Muscle layer of colon (tissue), 2 donors: ENCODE data around the gene REL.
"Not testable (repeated sequence)": the region's sequence is repeated elsewhere in the genome, so short reads cannot be mapped to it uniquely, and the experiment has no call there.

ENCODE experiments used
- H3K27ac ChIP-seq: one replicate; pipeline ENCODE4 v1.7.0; 2013; ENCODE audit warnings: low read depth, mild to moderate bottlenecking, low read length, moderate library complexity
- H3K27me3 ChIP-seq, 2 donors: one replicate each; pipeline ENCODE4 v1.7.0; 2013; ENCODE audit warnings: low read length in 2 of 2, mild to moderate bottlenecking in 2 of 2; ENCODE audit not compliant: insufficient read depth in 2 of 2, control insufficient read depth in 1 of 2
- H3K36me3 ChIP-seq: one replicate; pipeline ENCODE4 v1.7.0; 2013; ENCODE audit warnings: mild to moderate bottlenecking, low read length; ENCODE audit not compliant: insufficient read depth
- H3K4me1 ChIP-seq: one replicate; pipeline ENCODE4 v1.7.0; 2013; ENCODE audit warnings: mild to moderate bottlenecking, low read length; ENCODE audit not compliant: insufficient read depth
- H3K4me3 ChIP-seq, 2 donors: one replicate each; pipeline ENCODE4 v1.7.0; 2013; ENCODE audit warnings: low read length in 2 of 2, low read depth in 1 of 2, mild to moderate bottlenecking in 1 of 2, moderate library complexity in 1 of 2
- H3K9ac ChIP-seq: one replicate; pipeline ENCODE4 v1.7.0; 2013; ENCODE audit warnings: low read length
- H3K9me3 ChIP-seq: one replicate; pipeline ENCODE4 v1.7.0; 2013; ENCODE audit warnings: mild to moderate bottlenecking, low read length
- donor health status: abdominal sarcoma.
- donor health status: Adenocarcinoma of cecum.

Gene REL

DNA sequence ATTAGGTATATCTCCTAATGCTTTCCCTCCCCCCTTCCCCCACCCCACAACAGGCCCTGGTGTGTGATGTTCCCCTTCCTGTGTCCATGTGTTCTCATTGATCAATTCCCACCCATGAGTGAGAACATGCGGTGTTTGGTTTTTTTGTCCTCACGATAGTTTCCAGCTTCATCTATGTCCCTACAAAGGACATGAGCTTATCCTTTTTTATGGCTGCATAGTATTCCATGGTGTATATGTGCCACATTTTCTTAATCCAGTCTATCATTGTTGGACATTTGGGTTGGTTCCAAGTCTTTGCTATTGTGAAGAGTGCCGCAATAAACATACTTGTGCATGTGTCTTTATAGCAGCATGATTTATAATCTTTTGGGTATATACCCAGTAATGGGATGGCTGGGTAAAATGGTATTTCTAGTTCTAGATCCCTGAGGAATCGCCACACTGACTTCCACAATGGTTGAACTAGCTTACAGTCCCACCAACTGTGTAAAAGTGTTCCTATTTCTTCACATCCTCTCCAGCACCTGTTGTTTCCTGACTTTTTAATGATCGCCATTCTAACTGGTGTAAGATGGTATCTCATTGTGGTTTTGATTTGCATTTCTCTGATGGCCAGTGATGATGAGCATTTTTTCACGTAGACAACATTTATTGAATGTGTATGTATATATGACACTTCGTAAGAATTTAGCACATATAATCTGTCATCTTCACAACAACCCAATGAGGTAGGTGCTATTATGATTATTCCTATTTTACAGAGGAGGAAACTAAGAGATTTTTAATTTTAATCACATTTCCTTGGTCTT, 8.4 kb downstream of the REL start:
- not testable (repeated sequence) for H3K27ac ChIP-seq, H3K4me3 ChIP-seq, H3K4me1 ChIP-seq, H3K9me3 ChIP-seq, H3K36me3 ChIP-seq, H3K9ac ChIP-seq, H3K27me3 ChIP-seq

DNA sequence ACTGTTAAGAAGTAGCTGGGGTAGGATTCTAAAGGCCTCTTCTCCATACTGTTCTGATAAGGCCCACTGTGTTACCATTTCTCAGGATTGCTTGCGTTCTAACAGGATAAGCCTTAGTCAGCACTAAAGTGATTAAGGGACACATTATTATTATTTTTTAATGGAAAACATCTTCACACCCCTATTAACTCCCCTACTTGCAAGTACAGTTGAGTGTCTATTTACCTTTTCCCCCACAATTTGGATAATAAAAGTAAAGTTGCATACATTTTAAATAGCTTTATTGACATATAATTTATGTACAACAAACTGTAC, 9.0 kb downstream of the REL start:
- no peak overlapping the region for H3K27ac ChIP-seq
- H3K36me3 ChIP-seq: peaks cover 10% of the 10 kb centered on the region
- H3K4me1 ChIP-seq: peaks cover 4% of the 10 kb centered on the region
- no peaks in the 10 kb centered on the region for H3K27me3 ChIP-seq
- no peak overlapping the region for H3K4me3 ChIP-seq
- H3K9ac ChIP-seq: no peak overlapping the region
- H3K9me3 ChIP-seq: no peaks in the 10 kb centered on the region

DNA sequence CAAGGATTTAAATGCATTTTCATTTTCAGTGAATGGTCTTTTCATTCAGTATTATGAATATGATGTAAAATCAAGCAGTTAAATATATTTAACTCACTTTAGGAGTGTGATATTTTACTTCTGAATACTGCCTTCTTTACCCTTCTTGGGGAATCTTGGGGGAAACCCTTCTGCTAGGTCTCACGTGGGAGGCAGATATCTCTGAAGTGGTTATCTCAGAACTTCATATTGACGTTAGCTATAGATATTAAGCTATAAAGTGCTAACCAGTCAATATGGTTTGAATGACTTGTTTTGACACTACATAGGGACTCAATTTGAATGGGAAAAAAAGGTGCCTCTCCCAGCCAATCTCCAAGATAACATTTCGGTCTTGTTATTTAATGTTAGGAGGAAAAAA, 9.8 kb downstream of the REL start:
- Histone ChIP-seq H3K27ac (no peak overlapping the region), H3K4me3 (no peak overlapping the region), H3K4me1 (no peaks in the 10 kb centered on the region), H3K9ac (no peak overlapping the region), H3K9me3 (no peaks in the 10 kb centered on the region), H3K36me3 (peaks cover 13% of the 10 kb centered on the region), H3K27me3 (no peaks in the 10 kb centered on the region)

DNA sequence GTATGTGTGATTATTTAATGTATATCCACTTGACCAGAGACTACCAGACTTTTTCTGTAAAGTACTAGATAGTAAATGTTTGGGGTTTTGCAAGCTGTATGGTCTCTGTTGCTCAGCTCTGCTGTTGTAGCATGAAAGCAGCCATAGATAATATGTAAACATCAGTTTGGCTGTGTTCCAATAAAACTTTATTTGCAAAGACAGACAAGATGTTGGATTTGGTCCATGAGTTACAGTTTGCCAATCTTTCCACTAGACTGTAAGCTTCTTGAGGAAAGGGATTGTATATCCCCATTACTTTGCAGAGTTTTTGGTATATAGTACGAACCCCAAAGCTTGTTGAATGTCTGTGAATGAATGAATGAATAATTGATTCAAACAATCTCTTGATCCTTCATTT, 17.2 kb downstream of the REL start:
- Histone ChIP-seq H3K27me3 (no peaks in the 10 kb centered on the region), H3K4me1 (no peaks in the 10 kb centered on the region), H3K36me3 (peaks cover 24% of the 10 kb centered on the region), H3K9me3 (no peaks in the 10 kb centered on the region), H3K27ac (no peak overlapping the region), H3K9ac (no peak overlapping the region), H3K4me3 (no peak overlapping the region)

DNA sequence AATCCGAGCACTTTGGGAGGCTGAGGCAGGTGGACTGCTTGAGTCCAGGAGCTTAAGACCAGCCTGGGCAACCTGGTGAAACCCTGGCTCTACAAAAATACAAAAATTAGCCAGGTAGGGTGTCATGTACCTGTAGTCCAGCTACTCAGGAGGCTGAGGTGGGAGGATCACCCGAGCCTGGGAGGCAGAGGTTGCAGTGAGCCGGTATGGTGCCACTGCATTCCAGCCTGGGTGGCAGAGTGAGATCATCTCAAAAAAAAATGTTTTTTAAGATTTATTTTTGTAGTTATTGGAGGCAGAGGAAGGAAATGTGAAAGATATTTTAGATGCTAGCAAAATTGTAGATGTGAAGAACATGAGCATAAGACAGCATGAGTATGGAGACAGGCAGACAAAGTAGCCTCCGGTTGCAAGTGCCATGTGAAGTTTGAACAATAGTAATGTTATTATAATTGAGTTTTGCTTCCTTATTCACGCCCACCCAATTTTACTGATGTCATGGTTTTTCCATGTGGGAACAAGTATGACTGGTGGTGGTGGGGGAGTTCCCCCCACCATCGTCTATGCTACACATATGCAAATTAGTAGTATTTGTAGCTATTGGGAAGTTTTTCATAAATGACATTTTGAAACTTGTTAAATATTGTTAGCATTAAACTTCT, 18.0 kb downstream of the REL start:
- H3K9me3 ChIP-seq: no peaks in the 10 kb centered on the region
- no peak overlapping the region for H3K4me3 ChIP-seq
- no peaks in the 10 kb centered on the region for H3K4me1 ChIP-seq
- peaks cover 24% of the 10 kb centered on the region for H3K36me3 ChIP-seq
- no peak overlapping the region for H3K9ac ChIP-seq
- no peaks in the 10 kb centered on the region for H3K27me3 ChIP-seq
- no peak overlapping the region for H3K27ac ChIP-seq

DNA sequence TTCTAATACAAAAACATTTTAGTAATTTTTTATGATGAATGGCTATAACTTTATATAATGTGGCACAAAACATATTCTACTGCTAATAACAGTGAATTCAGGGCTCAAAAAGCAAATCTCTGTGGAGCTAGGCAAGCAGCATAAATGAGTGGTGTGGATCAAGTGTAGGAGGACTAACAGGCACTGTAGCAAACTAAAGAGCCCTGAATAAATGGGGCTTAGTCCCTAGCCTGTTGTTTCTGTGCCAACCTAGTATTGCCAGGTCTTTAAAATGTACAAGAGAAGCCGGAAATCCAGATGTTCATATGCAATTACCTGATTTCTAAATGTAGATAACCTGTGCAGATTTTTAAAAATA, 18.5 kb downstream of the REL start:
- no peaks in the 10 kb centered on the region for H3K27me3 ChIP-seq
- H3K27ac ChIP-seq: no peak overlapping the region
- H3K4me1 ChIP-seq: no peaks in the 10 kb centered on the region
- H3K36me3 ChIP-seq: peaks cover 24% of the 10 kb centered on the region
- H3K4me3 ChIP-seq: no peak overlapping the region
- no peak overlapping the region for H3K9ac ChIP-seq
- H3K9me3 ChIP-seq: no peaks in the 10 kb centered on the region

DNA sequence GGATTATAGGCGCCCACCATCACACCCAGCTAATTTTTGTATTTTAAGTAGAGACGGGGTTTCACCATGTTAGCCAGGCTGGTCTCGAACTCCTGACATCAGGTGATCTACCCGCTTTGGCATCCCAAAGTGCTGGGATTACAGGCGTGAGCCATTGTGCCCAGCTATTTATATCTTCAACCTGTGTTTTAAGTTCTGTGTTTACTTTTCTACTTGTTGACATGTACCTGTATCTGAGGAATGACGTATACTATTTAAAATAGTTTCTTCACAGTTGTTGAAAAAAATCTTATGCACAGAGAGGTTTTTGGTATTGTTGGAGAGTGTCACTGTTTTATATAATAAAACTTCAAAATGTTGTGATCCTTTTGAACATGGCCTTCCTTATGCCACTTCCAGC, 19.9 kb downstream of the REL start:
- H3K4me1 ChIP-seq, H3K27me3 ChIP-seq, H3K9ac ChIP-seq, H3K4me3 ChIP-seq, H3K9me3 ChIP-seq, H3K27ac ChIP-seq: not testable (repeated sequence)
- H3K36me3 ChIP-seq: peaks cover 24% of the 10 kb centered on the region

DNA sequence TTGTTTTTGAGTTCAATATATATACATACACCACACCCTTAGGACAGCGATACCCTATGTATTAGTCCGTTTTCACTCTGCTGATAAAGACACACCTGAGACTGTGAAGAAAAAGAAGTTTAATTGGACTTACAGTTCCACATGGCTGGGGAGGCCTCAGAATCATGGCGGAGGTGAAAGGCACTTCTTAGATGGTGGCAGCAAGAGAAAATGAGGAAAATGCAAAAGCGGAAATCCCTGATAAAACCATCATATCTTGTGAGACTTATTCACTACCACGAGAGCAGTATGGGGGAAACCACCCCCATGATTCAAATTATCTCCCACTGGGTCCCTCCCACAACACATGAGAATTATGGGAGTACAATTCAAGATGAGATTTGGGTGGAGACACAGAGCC, 24.5 kb downstream of the REL start:
- not testable (repeated sequence) for H3K9ac ChIP-seq, H3K9me3 ChIP-seq, H3K4me1 ChIP-seq, H3K27ac ChIP-seq, H3K27me3 ChIP-seq, H3K4me3 ChIP-seq
- H3K36me3 ChIP-seq: peaks cover 14% of the 10 kb centered on the region

DNA sequence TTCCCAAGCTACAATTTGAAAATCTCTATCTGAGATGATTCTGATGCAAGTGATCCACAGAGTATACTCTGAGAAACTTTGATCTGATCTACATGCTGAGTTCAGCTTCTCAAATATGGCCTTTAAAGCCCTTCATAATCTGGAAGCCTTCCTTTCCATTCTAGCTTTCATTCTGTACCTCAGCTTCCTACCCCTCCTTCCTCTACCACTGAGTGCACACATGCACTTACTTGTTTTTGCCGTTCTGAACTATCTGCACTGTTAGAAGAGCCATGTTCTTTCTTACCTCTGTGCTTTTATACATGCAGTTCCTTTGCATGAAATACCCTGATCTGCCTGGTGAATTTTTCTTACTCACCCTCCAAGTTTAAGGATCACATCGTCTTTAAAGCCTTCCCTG, 25.0 kb downstream of the REL start:
- H3K27me3 ChIP-seq: no peaks in the 10 kb centered on the region
- no peak overlapping the region for H3K4me3 ChIP-seq
- no peaks in the 10 kb centered on the region for H3K4me1 ChIP-seq
- no peaks in the 10 kb centered on the region for H3K9me3 ChIP-seq
- H3K9ac ChIP-seq: no peak overlapping the region
- H3K27ac ChIP-seq: no peak overlapping the region
- H3K36me3 ChIP-seq: peaks cover 12% of the 10 kb centered on the region

DNA sequence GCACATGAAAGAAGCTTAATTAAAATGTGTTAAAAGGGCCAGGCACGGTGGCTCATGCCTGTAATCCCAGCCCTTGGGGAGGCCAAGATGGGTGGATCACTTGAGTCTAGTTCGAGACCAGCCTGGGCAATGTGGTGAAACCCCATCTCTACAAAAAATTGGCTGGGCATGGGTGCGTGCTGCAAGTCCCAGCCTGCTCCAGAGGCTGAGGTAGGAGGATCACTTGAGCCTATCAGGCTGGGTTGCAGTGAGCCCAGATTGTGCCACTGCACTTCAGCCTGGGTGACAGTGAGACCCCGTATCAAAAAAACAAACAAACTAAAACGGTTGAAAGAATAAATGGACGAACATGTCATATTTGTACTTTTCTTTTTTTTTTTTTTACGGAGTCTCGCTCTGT, 26.0 kb downstream of the REL start:
- Histone ChIP-seq H3K27me3 (no peaks in the 10 kb centered on the region), H3K9me3 (no peaks in the 10 kb centered on the region), H3K27ac (no peak overlapping the region), H3K4me1 (no peaks in the 10 kb centered on the region), H3K36me3 (peaks cover 9% of the 10 kb centered on the region), H3K9ac (no peak overlapping the region), H3K4me3 (no peak overlapping the region)

DNA sequence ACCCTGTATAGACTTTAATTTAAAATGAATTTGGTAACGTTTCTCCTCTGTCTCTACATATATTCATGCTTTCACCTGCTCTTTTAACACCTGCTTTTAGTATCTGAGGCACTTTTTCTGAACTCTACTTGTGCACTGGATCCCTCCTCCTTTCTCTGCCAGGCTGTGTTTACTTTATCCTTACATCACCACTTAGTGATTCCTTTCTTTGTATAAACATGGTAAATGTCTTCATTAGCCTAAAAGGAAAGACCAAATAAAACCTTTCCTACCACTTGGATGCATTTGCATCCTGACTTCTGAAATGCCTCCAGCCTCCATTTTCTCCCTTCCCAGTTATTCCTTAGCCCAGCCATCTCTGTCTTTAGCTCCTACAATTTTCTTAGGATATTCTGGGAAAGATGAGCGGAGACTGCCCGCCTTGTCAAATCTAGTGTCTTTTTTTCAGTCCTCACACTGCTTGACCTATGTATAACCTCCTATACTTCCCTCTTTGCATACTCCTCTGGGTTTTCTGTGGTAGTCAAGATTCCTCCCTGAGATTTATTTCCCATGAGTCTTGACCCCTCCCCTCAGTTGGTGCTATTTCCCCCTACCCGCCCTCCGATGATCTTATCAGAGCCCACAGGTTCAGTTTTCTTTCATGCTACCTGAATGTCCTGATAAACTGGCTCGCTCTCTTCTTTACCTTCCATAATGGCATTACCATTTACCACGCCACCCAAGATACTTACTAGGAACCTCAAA, 44.8 kb downstream of the REL start:
- peaks cover 8% of the 10 kb centered on the region for H3K4me1 ChIP-seq
- H3K27me3 ChIP-seq: no peaks in the 10 kb centered on the region
- no peak overlapping the region for H3K9ac ChIP-seq
- H3K9me3 ChIP-seq: no peaks in the 10 kb centered on the region
- no peak overlapping the region for H3K27ac ChIP-seq
- peaks cover 23% of the 10 kb centered on the region for H3K36me3 ChIP-seq
- no peak overlapping the region for H3K4me3 ChIP-seq
